ENCODE data around the gene OR9I1. TPM values are rescaled to one million over a fixed set of nuclear protein-coding genes. Genes with fewer than 3 reads are reported as not detected.
A peak's percentile ranks its signal among the peaks of the same experiment; 100 is the strongest.

The OR9I1 gene
- total and polyA plus RNA-seq, 8 donors: not detected

DNA sequence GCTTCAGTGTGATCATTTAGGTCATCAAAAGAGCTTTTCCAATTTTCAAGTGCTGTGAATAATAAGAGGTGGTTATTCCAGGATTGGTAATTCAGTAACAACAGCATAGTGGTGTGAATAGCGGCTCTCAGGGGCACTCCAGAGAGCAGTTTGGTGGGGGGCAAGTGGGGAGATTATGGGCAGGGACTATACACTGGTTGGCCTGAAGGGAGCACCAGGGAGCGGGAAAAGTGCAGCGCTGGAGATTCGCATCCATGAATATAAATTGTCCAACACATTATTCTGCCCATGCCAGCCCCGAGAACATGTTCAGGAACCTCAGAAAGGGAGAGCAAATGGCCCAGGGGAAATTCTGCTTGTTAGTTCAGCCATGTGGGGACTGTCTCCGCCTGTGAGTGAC lies 56.7 kb downstream of the OR9I1 start:
- Histone ChIP-seq H3K4me3 (no peak overlapping the region), H3K27me3 (no peaks in the 10 kb centered on the region), H3K9me3 (no peaks in the 10 kb centered on the region), H3K27ac (no peak overlapping the region), H3K4me1 (no peaks in the 10 kb centered on the region), H3K36me3 (no peaks in the 10 kb centered on the region)
- ATAC-seq (no peak), DNase-seq (no peak)
- TF ChIP-seq CTCF (IDR thresholded peaks at IDR 0.05): no peak
- intact Hi-C loops (cut with DNase I): no loop called here

DNA sequence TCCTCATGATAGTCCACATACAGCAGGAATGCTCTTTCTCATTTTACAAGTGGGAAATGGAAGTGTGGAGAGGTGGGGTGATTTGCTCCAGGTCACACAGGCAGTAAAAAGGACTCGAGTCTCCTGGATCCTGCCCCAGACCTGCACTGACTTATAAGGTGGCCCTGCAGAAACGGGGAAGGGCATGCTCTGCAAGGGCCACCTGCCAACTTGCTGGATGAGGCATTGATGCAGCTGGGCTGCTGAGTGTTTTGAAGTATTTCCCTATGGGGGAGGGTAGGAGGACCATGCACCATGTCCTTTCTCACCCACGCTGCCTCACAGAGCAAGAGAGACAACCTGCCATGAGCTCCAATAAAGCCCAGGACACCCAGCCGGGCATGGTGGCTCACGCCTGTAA lies 57.6 kb downstream of the OR9I1 start:
- Histone ChIP-seq H3K4me1 (no peaks in the 10 kb centered on the region), H3K36me3 (no peaks in the 10 kb centered on the region), H3K27me3 (no peaks in the 10 kb centered on the region), H3K4me3 (no peak overlapping the region), H3K9me3 (no peaks in the 10 kb centered on the region), H3K27ac (no peak overlapping the region)
- peak; percentile 36 for ATAC-seq
- TF ChIP-seq CTCF (IDR thresholded peaks at IDR 0.05): no peak
- intact Hi-C loops (cut with DNase I): no loop called here
- DNase-seq: no peak

Other genes starting within 250 kb of the OR9I1 start
- not detected for gene OR9Q1, start 101.6 kb downstream of the OR9I1 start, total RNA-seq
- under 1 TPM in 1 of 6 donors, not detected in 5; 0.07 TPM for gene OR9Q1, start 101.6 kb downstream of the OR9I1 start, polyA plus RNA-seq (ENCODE audit: insufficient read length in 6 of 6)
- gene OR6Q1, start 94.6 kb downstream of the OR9I1 start, total RNA-seq: not detected
- not detected for gene OR6Q1, start 94.6 kb downstream of the OR9I1 start, polyA plus RNA-seq (ENCODE audit: insufficient read length in 6 of 6)
- gene OR9Q2, start 63.5 kb upstream of the OR9I1 start, total RNA-seq: not detected
- gene OR9Q2, start 63.5 kb upstream of the OR9I1 start, polyA plus RNA-seq (ENCODE audit: insufficient read length in 6 of 6): not detected
- gene OR1S2, start 78.6 kb upstream of the OR9I1 start, total RNA-seq: not detected
- gene OR1S2, start 78.6 kb upstream of the OR9I1 start, polyA plus RNA-seq (ENCODE audit: insufficient read length in 6 of 6): not detected
- not detected for gene OR1S1, start 87.2 kb upstream of the OR9I1 start, total RNA-seq
- not detected for gene OR1S1, start 87.2 kb upstream of the OR9I1 start, polyA plus RNA-seq (ENCODE audit: insufficient read length in 6 of 6)
- not detected for gene OR10Q1, start 103.4 kb upstream of the OR9I1 start, total RNA-seq
- gene OR10Q1, start 103.4 kb upstream of the OR9I1 start, polyA plus RNA-seq (ENCODE audit: insufficient read length in 6 of 6): under 1 TPM in 4 of 6 donors, not detected in 2; 0.14 to 0.26 (median 0.18) TPM
- not detected for gene OR10W1, start 142.7 kb upstream of the OR9I1 start, total RNA-seq
- not detected for gene OR10W1, start 142.7 kb upstream of the OR9I1 start, polyA plus RNA-seq (ENCODE audit: insufficient read length in 6 of 6)
- not detected for gene OR5B17, start 233.5 kb upstream of the OR9I1 start, total RNA-seq
- not detected for gene OR5B17, start 233.5 kb upstream of the OR9I1 start, polyA plus RNA-seq (ENCODE audit: insufficient read length in 6 of 6)